CD14-positive monocyte (primary cell): ENCODE results near the gene SPTBN5. TPM values are rescaled to one million over a fixed set of nuclear protein-coding genes. Genes with fewer than 3 reads are reported as not detected.
A peak's percentile ranks its signal among the peaks of the same experiment; 100 is the strongest.

Experiments used
- DNase-seq, 3 donors: peaks; one replicate each; pipeline ENCODE4 v3.0.0-alpha.2; 2011 to 2022
- H2AFZ ChIP-seq: 2 replicates; pipeline ENCODE4 v1.6.0; 2012; ENCODE audit warnings: mild to moderate bottlenecking, low read depth, low read length, inconsistent platforms; ENCODE audit not compliant: insufficient read depth, poor library complexity, severe bottlenecking
- H3K27ac ChIP-seq, 2 donors: 1 replicate in 1 of 2; 2 replicates in 1 of 2; pipeline ENCODE4 v1.5.1; 2012 to 2013; ENCODE audit warnings: low read length in 2 of 2, control low read depth in 1 of 2, inconsistent platforms in 1 of 2, low read depth in 1 of 2, mild to moderate bottlenecking in 1 of 2
- H3K27me3 ChIP-seq, 2 donors: one replicate each; pipeline versions ENCODE4 v1.6.0 to v1.6.1; 2011 to 2013; ENCODE audit warnings: low read length in 2 of 2; ENCODE audit not compliant: control insufficient read depth in 2 of 2, insufficient read depth in 2 of 2
- H3K36me3 ChIP-seq, 2 donors: replicated peaks in 1 of 2; 1 replicate in 1 of 2; 2 replicates in 1 of 2; pipeline versions ENCODE4 v1.5.1 to v1.6.1; 2012 to 2013; ENCODE audit warnings: low read length in 2 of 2, control low read depth in 1 of 2, inconsistent platforms in 1 of 2, mild to moderate bottlenecking in 1 of 2; ENCODE audit not compliant: insufficient read depth in 2 of 2, control insufficient read depth in 1 of 2
- H3K4me1 ChIP-seq, 2 donors: 1 replicate in 1 of 2; 2 replicates in 1 of 2; pipeline versions ENCODE4 v1.5.1 to v1.6.1; 2012 to 2013; ENCODE audit warnings: low read length in 2 of 2, control low read depth in 1 of 2, inconsistent platforms in 1 of 2, mild to moderate bottlenecking in 1 of 2, moderate library complexity in 1 of 2; ENCODE audit not compliant: insufficient read depth in 2 of 2, control insufficient read depth in 1 of 2
- H3K4me2 ChIP-seq: replicated peaks from 2 replicates; pipeline ENCODE3; 2012; ENCODE audit warnings: low read length, moderate library complexity, mild to moderate bottlenecking; ENCODE audit not compliant: poor library complexity, severe bottlenecking; ENCODE audit errors: extremely low read depth
- H3K4me3 ChIP-seq, 3 experiments: fragments of 200-600 bp in 1 of 3; sonication (generic) in 1 of 3; replicated peaks in 1 of 3; 1 replicate in 2 of 3; 2 replicates in 1 of 3; pipeline ENCODE4 v1.5.1; 2011 to 2013; ENCODE audit warnings: low read length in 3 of 3, mild to moderate bottlenecking in 3 of 3, control low read depth in 2 of 3, low read depth in 2 of 3, inconsistent platforms in 1 of 3, moderate library complexity in 1 of 3
- H3K79me2 ChIP-seq: 2 replicates; pipeline ENCODE4 v1.6.0; 2012; ENCODE audit warnings: mild to moderate bottlenecking, control low read depth, inconsistent platforms, low read length, moderate library complexity; ENCODE audit not compliant: insufficient read depth
- H3K9ac ChIP-seq: 2 replicates; pipeline ENCODE4 v1.6.0; 2017; ENCODE audit warnings: low read length, mild to moderate bottlenecking; ENCODE audit not compliant: insufficient read depth, poor library complexity, severe bottlenecking
- H3K9me3 ChIP-seq, 2 donors: replicated peaks in 1 of 2; 1 replicate in 1 of 2; 2 replicates in 1 of 2; pipeline versions ENCODE4 v1.5.1 to v1.6.1; 2012 to 2013; ENCODE audit warnings: low read length in 2 of 2, control low read depth in 1 of 2; ENCODE audit not compliant: control insufficient read depth in 1 of 2, insufficient read depth in 1 of 2
- H4K20me1 ChIP-seq: 2 replicates; pipeline ENCODE4 v1.6.0; 2012; ENCODE audit warnings: mild to moderate bottlenecking, low read length, control low read depth, moderate library complexity; ENCODE audit not compliant: insufficient read depth
- H3K27ac Mint-ChIP-seq, 7 donors: one replicate each; pipeline ENCODE4 v1.8.0; 2020; ENCODE audit warnings: mild to moderate bottlenecking in 7 of 7, mixed read lengths in 7 of 7, moderate library complexity in 6 of 7, inconsistent platforms in 2 of 7
- H3K27me3 Mint-ChIP-seq, 3 donors: one replicate each; pipeline ENCODE4 v1.8.0; 2021 to 2022; ENCODE audit warnings: low read depth in 3 of 3, mild to moderate bottlenecking in 3 of 3, mixed read lengths in 3 of 3, moderate library complexity in 3 of 3, inconsistent platforms in 1 of 3
- H3K36me3 Mint-ChIP-seq, 2 donors: one replicate each; pipeline ENCODE4 v1.8.0; 2020; ENCODE audit warnings: mixed read lengths in 2 of 2, inconsistent platforms in 1 of 2, mild to moderate bottlenecking in 1 of 2
- H3K4me1 Mint-ChIP-seq: one replicate; pipeline ENCODE4 v1.8.0; 2020; ENCODE audit warnings: mild to moderate bottlenecking, mixed read lengths
- H3K4me3 Mint-ChIP-seq, 2 donors: one replicate each; pipeline ENCODE4 v1.8.0; 2020; ENCODE audit warnings: mild to moderate bottlenecking in 2 of 2, mixed read lengths in 2 of 2, moderate library complexity in 1 of 2
- H3K9me3 Mint-ChIP-seq, 7 donors: one replicate each; pipeline ENCODE4 v1.8.0; 2020 to 2022; ENCODE audit warnings: mixed read lengths in 7 of 7, mild to moderate bottlenecking in 6 of 7, moderate library complexity in 6 of 7, inconsistent platforms in 2 of 7
- CTCF ChIP-seq: fragments of 200-600 bp; IDR thresholded peaks from one replicate; pipeline ENCODE4 v1.8.0; 2022; ENCODE audit warnings: antibody characterized with exemption, mild to moderate bottlenecking
- WGBS: methylation state at CpG from one replicate; pipeline ENCODE4 v1.1.5; 2013; ENCODE audit warnings: missing lambda C conversion rate; ENCODE audit not compliant: insufficient coverage; 5-methylcytosine and 5-hydroxymethylcytosine counted together
- intact Hi-C, 2 donors: fragments of 100-400 bp; cut with micrococcal nuclease; formaldehyde crosslinking; loops; one replicate each; pipeline versions ENCODE4 v1.15.0 to v1.15.1; 2023
- polyA plus RNA-seq, 3 donors: library from polyadenylated mRNA; depleted of rRNA in 1 of 3; unstranded in 2 of 3; stranded (reverse) in 1 of 3; fragments of 300-500 nt in 2 of 3; fragments of >200 nt in 1 of 3; fragmentation: Illumina TruSeq in 2 of 3; gene quantifications; 1 replicate in 2 of 3; 2 replicates in 1 of 3; pipeline ENCODE4 v1.2.3, GENCODE V29; 2012 to 2021

Gene SPTBN5
- polyA plus RNA-seq, 3 donors, result 0.29 TPM; not detected in 2

- Histone ChIP-seq H3K36me3 (peaks cover 33 to 64% of the 10 kb centered on the region in 2 donors), H2AFZ (no peak overlapping the region), H3K27me3 (no peaks in the 10 kb centered on the region), H3K4me3 (no peak overlapping the region), H3K9ac (no peak overlapping the region), H4K20me1 (no peaks in the 10 kb centered on the region), H3K4me2 (no peak overlapping the region), H3K27ac (no peak overlapping the region), H3K4me1 (peaks cover 0 to 3% of the 10 kb centered on the region in 2 donors), H3K9me3 (no peaks in the 10 kb centered on the region), H3K79me2 (no peaks in the 10 kb centered on the region)
- TF ChIP-seq CTCF, result no peak
- no peak for DNase-seq
- Mint-ChIP-seq H3K4me1 (peaks cover 4% of the 10 kb centered on the region), H3K36me3 (peaks cover 58 to 64% of the 10 kb centered on the region in 2 donors), H3K27ac (no peak overlapping the region), H3K27me3 (peaks cover 0 to 1% (median 1%) of the 10 kb centered on the region in 3 donors), H3K4me3 (no peak overlapping the region), H3K9me3 (peaks cover 0 to 1% (median 0%) of the 10 kb centered on the region in 7 donors)
- 96% methylated on average over 11 of the region's 11 CpGs for WGBS
- intact Hi-C loops, result loop anchor here (5.0 to 10.0 kb wide), 2 partner anchors 118 to 211 kb away; no protein-coding TSS in a partner anchor
Measured at GRCh38 chr15:41812820-41813375, 81.0 kb downstream of the SPTBN5 start.

- Histone ChIP-seq H3K27ac (no peak overlapping the region), H3K9me3 (no peaks in the 10 kb centered on the region), H4K20me1 (no peaks in the 10 kb centered on the region), H2AFZ (no peak overlapping the region), H3K36me3 (peaks cover 20 to 51% of the 10 kb centered on the region in 2 donors), H3K4me3 (no peak overlapping the region), H3K9ac (no peak overlapping the region), H3K4me1 (peaks cover 0 to 3% of the 10 kb centered on the region in 2 donors), H3K27me3 (no peaks in the 10 kb centered on the region), H3K79me2 (no peaks in the 10 kb centered on the region), H3K4me2 (no peak overlapping the region)
- Mint-ChIP-seq H3K9me3 (peaks cover 0 to 1% (median 0%) of the 10 kb centered on the region in 7 donors), H3K4me3 (no peak overlapping the region), H3K27me3 (peaks cover 0 to 1% (median 1%) of the 10 kb centered on the region in 3 donors), H3K36me3 (peaks cover 45 to 51% of the 10 kb centered on the region in 2 donors), H3K4me1 (peaks cover 4% of the 10 kb centered on the region), H3K27ac (no peak overlapping the region)
- peak; percentile 65 to 76 (median 73) for DNase-seq
- intact Hi-C loops, result loop anchor here (1.0 to 10.0 kb wide), 4 partner anchors 37 to 209 kb away; partner anchors contain the start of gene MAPKBP1 (in 1 of the 2)
- peak; percentile 89 for TF ChIP-seq CTCF
- WGBS, result 44% methylated on average over 12 of the region's 18 CpGs
Measured at GRCh38 chr15:41811432-41812195, 82.2 kb downstream of the SPTBN5 start.
